Neural cell (in vitro differentiated cells): ENCODE results near the gene CASP12.

ENCODE experiments used
- EZH2 ChIP-seq: fragments of 200-600, 300-800 bp; shearing (Covaris generic), sonication (generic); IDR thresholded peaks from 2 replicates; pipeline ENCODE4 v1.6.1; 2014; ENCODE audit warnings: antibody characterized with exemption, low read length, borderline replicate concordance, mild to moderate bottlenecking; ENCODE audit not compliant: insufficient read depth, poor library complexity, severe bottlenecking
- POLR2AphosphoS5 ChIP-seq: IDR thresholded peaks from 2 replicates; pipeline ENCODE4 v1.6.1; 2012
- RAD21 ChIP-seq: fragments of 450-650 bp; conservative IDR thresholded peaks from 2 replicates; pipeline ENCODE4 v1.6.1; 2014; ENCODE audit warnings: antibody characterized with exemption, mild to moderate bottlenecking, moderate library complexity
- SMC3 ChIP-seq: fragments of 450-650 bp; conservative IDR thresholded peaks from 2 replicates; pipeline ENCODE4 v1.6.1; 2014; ENCODE audit warnings: antibody characterized with exemption, mild to moderate bottlenecking, moderate library complexity; ENCODE audit not compliant: poor library complexity
- TF ChIP-seq, protein P1 (sequence below): fragments of 450-650 bp; IDR thresholded peaks from 2 replicates; pipeline ENCODE4 v1.5.1; 2014; ENCODE audit warnings: antibody characterized with exemption, mild to moderate bottlenecking, moderate library complexity; ENCODE audit not compliant: poor library complexity, severe bottlenecking
- TF ChIP-seq, protein P2 (sequence below): IDR thresholded peaks from 2 replicates; pipeline ENCODE4 v1.6.1; 2012; ENCODE audit warnings: borderline replicate concordance

DNA sequence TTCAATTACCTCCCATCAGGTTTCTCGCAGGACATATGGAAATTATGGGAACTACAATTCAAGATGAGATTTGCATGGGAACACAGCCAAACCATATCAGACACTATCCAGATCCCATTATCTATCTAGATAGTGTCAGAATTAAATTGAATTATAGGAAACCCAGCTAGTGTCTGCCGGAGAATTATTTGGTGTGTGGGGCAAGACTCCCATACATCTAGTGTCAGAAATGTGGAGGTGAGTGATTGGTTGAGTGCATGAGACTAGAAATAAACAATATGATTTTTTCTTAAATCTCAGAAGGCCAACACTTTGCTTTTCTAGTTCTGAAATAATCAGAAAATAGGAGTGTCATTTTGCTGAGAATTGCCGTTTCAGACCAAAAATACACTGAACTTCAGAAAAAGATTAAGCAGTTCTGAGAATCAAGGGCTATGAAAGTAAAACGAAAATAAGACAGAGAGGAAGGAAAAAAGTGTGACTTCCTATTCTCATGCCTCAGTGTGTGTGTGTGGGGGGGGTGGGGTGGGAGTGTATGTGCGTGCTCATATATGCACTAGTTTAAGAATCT is 21.3 kb downstream of the CASP12 start:
- TF ChIP-seq, protein P1, sequence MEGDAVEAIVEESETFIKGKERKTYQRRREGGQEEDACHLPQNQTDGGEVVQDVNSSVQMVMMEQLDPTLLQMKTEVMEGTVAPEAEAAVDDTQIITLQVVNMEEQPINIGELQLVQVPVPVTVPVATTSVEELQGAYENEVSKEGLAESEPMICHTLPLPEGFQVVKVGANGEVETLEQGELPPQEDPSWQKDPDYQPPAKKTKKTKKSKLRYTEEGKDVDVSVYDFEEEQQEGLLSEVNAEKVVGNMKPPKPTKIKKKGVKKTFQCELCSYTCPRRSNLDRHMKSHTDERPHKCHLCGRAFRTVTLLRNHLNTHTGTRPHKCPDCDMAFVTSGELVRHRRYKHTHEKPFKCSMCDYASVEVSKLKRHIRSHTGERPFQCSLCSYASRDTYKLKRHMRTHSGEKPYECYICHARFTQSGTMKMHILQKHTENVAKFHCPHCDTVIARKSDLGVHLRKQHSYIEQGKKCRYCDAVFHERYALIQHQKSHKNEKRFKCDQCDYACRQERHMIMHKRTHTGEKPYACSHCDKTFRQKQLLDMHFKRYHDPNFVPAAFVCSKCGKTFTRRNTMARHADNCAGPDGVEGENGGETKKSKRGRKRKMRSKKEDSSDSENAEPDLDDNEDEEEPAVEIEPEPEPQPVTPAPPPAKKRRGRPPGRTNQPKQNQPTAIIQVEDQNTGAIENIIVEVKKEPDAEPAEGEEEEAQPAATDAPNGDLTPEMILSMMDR: no peak
- TF ChIP-seq EZH2: no peak
- TF ChIP-seq, protein P2, sequence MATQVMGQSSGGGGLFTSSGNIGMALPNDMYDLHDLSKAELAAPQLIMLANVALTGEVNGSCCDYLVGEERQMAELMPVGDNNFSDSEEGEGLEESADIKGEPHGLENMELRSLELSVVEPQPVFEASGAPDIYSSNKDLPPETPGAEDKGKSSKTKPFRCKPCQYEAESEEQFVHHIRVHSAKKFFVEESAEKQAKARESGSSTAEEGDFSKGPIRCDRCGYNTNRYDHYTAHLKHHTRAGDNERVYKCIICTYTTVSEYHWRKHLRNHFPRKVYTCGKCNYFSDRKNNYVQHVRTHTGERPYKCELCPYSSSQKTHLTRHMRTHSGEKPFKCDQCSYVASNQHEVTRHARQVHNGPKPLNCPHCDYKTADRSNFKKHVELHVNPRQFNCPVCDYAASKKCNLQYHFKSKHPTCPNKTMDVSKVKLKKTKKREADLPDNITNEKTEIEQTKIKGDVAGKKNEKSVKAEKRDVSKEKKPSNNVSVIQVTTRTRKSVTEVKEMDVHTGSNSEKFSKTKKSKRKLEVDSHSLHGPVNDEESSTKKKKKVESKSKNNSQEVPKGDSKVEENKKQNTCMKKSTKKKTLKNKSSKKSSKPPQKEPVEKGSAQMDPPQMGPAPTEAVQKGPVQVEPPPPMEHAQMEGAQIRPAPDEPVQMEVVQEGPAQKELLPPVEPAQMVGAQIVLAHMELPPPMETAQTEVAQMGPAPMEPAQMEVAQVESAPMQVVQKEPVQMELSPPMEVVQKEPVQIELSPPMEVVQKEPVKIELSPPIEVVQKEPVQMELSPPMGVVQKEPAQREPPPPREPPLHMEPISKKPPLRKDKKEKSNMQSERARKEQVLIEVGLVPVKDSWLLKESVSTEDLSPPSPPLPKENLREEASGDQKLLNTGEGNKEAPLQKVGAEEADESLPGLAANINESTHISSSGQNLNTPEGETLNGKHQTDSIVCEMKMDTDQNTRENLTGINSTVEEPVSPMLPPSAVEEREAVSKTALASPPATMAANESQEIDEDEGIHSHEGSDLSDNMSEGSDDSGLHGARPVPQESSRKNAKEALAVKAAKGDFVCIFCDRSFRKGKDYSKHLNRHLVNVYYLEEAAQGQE: no peak
- TF ChIP-seq POLR2AphosphoS5: no peak
- no peak for TF ChIP-seq SMC3
- TF ChIP-seq RAD21: no peak
